ENCODE results near the gene PRPF40B. TPM values are rescaled to one million over a fixed set of nuclear protein-coding genes. Genes with fewer than 3 reads are reported as not detected.

The PRPF40B gene
- total and polyA plus RNA-seq, 2 donors (not counting 1 experiment from before 2014, with no cell fraction given), result 11.7 to 23.7 TPM

- no peak overlapping the region for H3K4me2 ChIP-seq (replicated peaks; ENCODE audit: low read depth, low read length, poor library complexity, severe bottlenecking)
- H3K27ac Mint-ChIP-seq, result no peak overlapping the region
These were observed 18.5 kb downstream of the PRPF40B start for GRCh38 chr12:49641748-49642369.

More at GRCh38 chr12:49641748-49642369, 18.5 kb downstream of the PRPF40B start:
- Histone ChIP-seq H3K4me1 (ENCODE audit: control insufficient read depth in 2 of 2, insufficient read depth in 2 of 2, low read length in 2 of 2) (peaks cover 25 to 30% of the 10 kb centered on the region in 2 donors), H3K27ac (ENCODE audit: low read length in 2 of 2) (no peak overlapping the region), H3K4me3 (ENCODE audit: control extremely low read depth in 1 of 5, extremely low read depth in 1 of 5, insufficient read depth in 1 of 5, low read depth in 2 of 5, low read length in 4 of 5) (no peak overlapping the region), H4K20me1 (ENCODE audit: control insufficient read depth, insufficient read depth, low read length, poor library complexity, severe bottlenecking) (no peaks in the 10 kb centered on the region), H3K79me2 (ENCODE audit: control insufficient read depth, insufficient read depth, low read length) (no peaks in the 10 kb centered on the region), H3K27me3 (replicated peaks in 1 of 4; ENCODE audit: control extremely low read depth in 1 of 4, control insufficient read depth in 3 of 4, insufficient read depth in 4 of 4, low read length in 3 of 4) (no peaks in the 10 kb centered on the region), H3K36me3 (replicated peaks in 1 of 2; ENCODE audit: control extremely low read depth in 1 of 2, control insufficient read depth in 1 of 2, extremely low read depth in 1 of 2, insufficient read depth in 2 of 2, low read length in 1 of 2) (peaks cover 0 to 28% of the 10 kb centered on the region in 2 experiments), H3K9ac (ENCODE audit: low read length) (no peak overlapping the region), H3K9me3 (ENCODE audit: control extremely low read depth in 1 of 3, control insufficient read depth in 2 of 3, insufficient read depth in 1 of 3, low read length in 2 of 3) (no peaks in the 10 kb centered on the region), H2AFZ (ENCODE audit: insufficient read depth, low read depth, low read length, poor library complexity, severe bottlenecking) (no peak overlapping the region)
- TF ChIP-seq CTCF (IDR thresholded peaks at IDR 0.05) (no peak), EZH2 (IDR thresholded peaks at IDR 0.05; ENCODE audit: borderline replicate concordance, insufficient read depth, low read depth, low read length, poor library complexity, severe bottlenecking) (no peak)
- no peak for ATAC-seq (ENCODE audit: low read depth)
- ChIA-PET CTCF (interaction anchor here (0.6 to 12.5 kb wide), 7 partner anchors 9 to 197 kb away, joined by 3 to 372 read pairs (median 5); partner anchors contain the start of gene FMNL3), POLR2A (interaction anchor here (0.5 to 0.9 kb wide), 3 partner anchors 21 to 67 kb away, joined by 3 to 7 read pairs (median 3); no protein-coding TSS in a partner anchor)
- Mint-ChIP-seq H3K4me1 (peaks cover 35% of the 10 kb centered on the region), H3K4me3 (no peak overlapping the region), H3K27me3 (no peaks in the 10 kb centered on the region), H3K9me3 (ENCODE audit: insufficient read depth) (no peaks in the 10 kb centered on the region)
- no peak for DNase-seq
- WGBS (ENCODE audit: insufficient coverage), result over 99% methylated on average over 13 of the region's 17 CpGs
- intact Hi-C loops (cut with micrococcal nuclease), result loop anchor here (5.0 kb wide), 1 partner anchor 185 kb away; the partner anchor contains the start of gene NCKAP5L

All from B cell (primary cell).